ENCODE results near the gene DGUOK. TPM values are rescaled to one million over a fixed set of nuclear protein-coding genes. Genes with fewer than 3 reads are reported as not detected.

Gene DGUOK
- total and polyA plus RNA-seq, 4 donors = 28.9 to 103 (median 73.9) TPM

- Histone ChIP-seq H3K4me1 (ENCODE audit: control insufficient read depth in 5 of 5, insufficient read depth in 5 of 5, low read length in 5 of 5) (no peaks in the 10 kb centered on the region), H3K27me3 (ENCODE audit: control insufficient read depth in 3 of 3, insufficient read depth in 3 of 3, low read length in 2 of 3) (peaks cover 0 to 2% (median 0%) of the 10 kb centered on the region in 3 donors), H3K9ac (ENCODE audit: insufficient read depth in 1 of 2, low read length in 2 of 2) (no peak overlapping the region), H3K27ac (ENCODE audit: low read depth in 1 of 2, low read length in 1 of 2) (peak overlapping the region in 1 of 2 donors; percentile 32), H3K36me3 (ENCODE audit: control insufficient read depth in 4 of 4, insufficient read depth in 4 of 4, low read length in 4 of 4) (no peaks in the 10 kb centered on the region), H3K4me3 (no peak overlapping the region), H3K9me3 (ENCODE audit: control insufficient read depth in 4 of 4, insufficient read depth in 3 of 4, low read length in 3 of 4) (peaks cover 0 to 3% (median 0%) of the 10 kb centered on the region in 4 donors)
- no peak for TF ChIP-seq CTCF (IDR thresholded peaks at IDR 0.05; ENCODE audit: control extremely low read depth, extremely low read depth)
- DNase-seq = no peak
- no peak for ATAC-seq (ENCODE audit: insufficient read depth, low FRiP score)
- 69 to 83% methylated on average over 4 of the region's 4 CpGs for WGBS, 2 donors
Measured at GRCh38 chr2:73897240-73897583, 29.5 kb upstream of the DGUOK start.

- no peaks in the 10 kb centered on the region for H3K4me1 ChIP-seq (ENCODE audit: control insufficient read depth in 5 of 5, insufficient read depth in 5 of 5, low read length in 5 of 5)
- H3K36me3 ChIP-seq (ENCODE audit: control insufficient read depth in 4 of 4, insufficient read depth in 4 of 4, low read length in 4 of 4) = no peaks in the 10 kb centered on the region
- no peak for ATAC-seq (ENCODE audit: insufficient read depth, low FRiP score)
- no peak for DNase-seq
- no peak for TF ChIP-seq CTCF (IDR thresholded peaks at IDR 0.05; ENCODE audit: control extremely low read depth, extremely low read depth)
- H3K9me3 ChIP-seq (ENCODE audit: control insufficient read depth in 4 of 4, insufficient read depth in 3 of 4, low read length in 3 of 4) = peaks cover 0 to 3% (median 0%) of the 10 kb centered on the region in 4 donors
- peaks cover 0 to 2% (median 0%) of the 10 kb centered on the region in 3 donors for H3K27me3 ChIP-seq (ENCODE audit: control insufficient read depth in 3 of 3, insufficient read depth in 3 of 3, low read length in 2 of 3)
- no peak overlapping the region for H3K9ac ChIP-seq (ENCODE audit: insufficient read depth in 1 of 2, low read length in 2 of 2)
- no peak overlapping the region for H3K27ac ChIP-seq (ENCODE audit: low read depth in 1 of 2, low read length in 1 of 2)
- WGBS, 2 donors = 74 to 76% methylated on average over 6 of the region's 6 CpGs
- H3K4me3 ChIP-seq = no peak overlapping the region
Measured at GRCh38 chr2:73897934-73898333, 28.7 kb upstream of the DGUOK start.

- Histone ChIP-seq H3K9me3 (ENCODE audit: control insufficient read depth in 4 of 4, insufficient read depth in 3 of 4, low read length in 3 of 4) (peaks cover 0 to 3% (median 0%) of the 10 kb centered on the region in 4 donors), H3K9ac (ENCODE audit: insufficient read depth in 1 of 2, low read length in 2 of 2) (no peak overlapping the region), H3K27ac (ENCODE audit: low read depth in 1 of 2, low read length in 1 of 2) (no peak overlapping the region), H3K27me3 (ENCODE audit: control insufficient read depth in 3 of 3, insufficient read depth in 3 of 3, low read length in 2 of 3) (peaks cover 0 to 2% (median 0%) of the 10 kb centered on the region in 3 donors), H3K4me1 (ENCODE audit: control insufficient read depth in 5 of 5, insufficient read depth in 5 of 5, low read length in 5 of 5) (no peaks in the 10 kb centered on the region), H3K36me3 (ENCODE audit: control insufficient read depth in 4 of 4, insufficient read depth in 4 of 4, low read length in 4 of 4) (no peaks in the 10 kb centered on the region), H3K4me3 (no peak overlapping the region)
- ATAC-seq (ENCODE audit: insufficient read depth, low FRiP score) (no peak), DNase-seq (no peak)
- TF ChIP-seq CTCF (IDR thresholded peaks at IDR 0.05; ENCODE audit: control extremely low read depth, extremely low read depth) = no peak
- WGBS, 2 donors = 83 to 89% methylated on average over 8 of the region's 8 CpGs
Measured at GRCh38 chr2:73899801-73900336, 26.8 kb upstream of the DGUOK start.

GRCh38 chr2:73901143-73901542 lies 25.5 kb upstream of the DGUOK start:
- H3K4me1 ChIP-seq (ENCODE audit: control insufficient read depth in 5 of 5, insufficient read depth in 5 of 5, low read length in 5 of 5) = no peaks in the 10 kb centered on the region
- 87 to 94% methylated on average over 10 of the region's 10 CpGs for WGBS, 2 donors
- TF ChIP-seq CTCF (IDR thresholded peaks at IDR 0.05; ENCODE audit: control extremely low read depth, extremely low read depth) = no peak
- no peak overlapping the region for H3K9ac ChIP-seq (ENCODE audit: insufficient read depth in 1 of 2, low read length in 2 of 2)
- H3K4me3 ChIP-seq = no peak overlapping the region
- ATAC-seq (ENCODE audit: insufficient read depth, low FRiP score) (no peak), DNase-seq (no peak)
- peaks cover 0 to 2% (median 0%) of the 10 kb centered on the region in 3 donors for H3K27me3 ChIP-seq (ENCODE audit: control insufficient read depth in 3 of 3, insufficient read depth in 3 of 3, low read length in 2 of 3)
- peaks cover 0 to 3% (median 0%) of the 10 kb centered on the region in 4 donors for H3K9me3 ChIP-seq (ENCODE audit: control insufficient read depth in 4 of 4, insufficient read depth in 3 of 4, low read length in 3 of 4)
- no peaks in the 10 kb centered on the region for H3K36me3 ChIP-seq (ENCODE audit: control insufficient read depth in 4 of 4, insufficient read depth in 4 of 4, low read length in 4 of 4)
- no peak overlapping the region for H3K27ac ChIP-seq (ENCODE audit: low read depth in 1 of 2, low read length in 1 of 2)
